ENCODE measurements around the gene KRT40. TPM values are rescaled to one million over a fixed set of nuclear protein-coding genes. Genes with fewer than 3 reads are reported as not detected.

The KRT40 gene
- total RNA-seq, 1 experiment from 2014 or later, result not detected

DNA sequence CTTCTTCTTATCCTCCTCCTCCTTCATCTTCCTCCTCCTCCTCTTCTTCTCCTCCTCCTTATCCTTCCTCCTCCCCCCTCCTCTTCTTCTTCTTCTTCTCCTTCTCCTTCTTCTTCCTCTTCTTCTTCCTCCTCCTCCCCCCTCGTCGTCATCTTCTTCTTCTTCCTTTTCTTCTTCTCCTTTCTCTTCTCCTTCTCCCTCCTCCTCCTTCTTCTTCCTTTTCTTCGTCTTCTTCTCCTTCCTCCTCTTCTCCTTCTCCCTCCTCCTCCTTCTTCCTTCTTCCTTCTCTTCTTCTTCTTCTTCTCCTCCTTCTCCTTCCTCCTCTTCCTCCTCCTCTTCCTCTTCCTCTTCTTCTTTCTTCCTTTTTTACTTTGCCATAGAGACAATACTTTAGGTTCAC lies 41.6 kb downstream of the KRT40 start:
- in situ Hi-C loops (cut with HindIII; ENCODE audit: low pct_unique_long_range_greater_than_20kb, low sequenced_read_pairs), result no loop called here
- peaks cover 8% of the 10 kb centered on the region; the same call in 1 of the 2 replicates for H3K27me3 ChIP-seq (ENCODE audit: control insufficient read depth, insufficient read depth, low read length)
- DNase-seq (ENCODE audit: low read depth, low spot score), result no peak

DNA sequence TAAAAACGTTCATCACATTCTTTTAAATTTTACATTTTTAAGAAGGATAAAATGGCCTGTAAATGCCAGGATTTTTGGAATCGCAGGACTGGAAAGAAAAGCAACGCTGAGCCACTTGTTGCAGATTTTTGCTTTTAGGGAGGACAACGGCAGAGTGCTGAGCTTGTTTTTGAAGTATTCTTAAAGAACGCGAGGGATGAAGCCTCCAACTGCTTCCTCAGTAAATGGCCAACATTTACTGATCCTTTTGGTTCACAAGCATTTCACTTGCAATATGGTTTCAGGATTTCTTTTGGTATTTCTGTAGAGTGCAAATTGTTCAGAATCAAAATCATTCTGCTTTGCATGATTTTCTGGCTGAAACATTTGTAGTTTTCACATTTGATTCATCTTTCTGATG lies 43.9 kb downstream of the KRT40 start:
- ChIA-PET POLR2A (no interaction called here), CTCF (no interaction called here)
- no TSS peak for BruUV-seq (replicated peaks)
- in situ Hi-C loops (cut with HindIII; ENCODE audit: low pct_unique_long_range_greater_than_20kb, low sequenced_read_pairs) (no loop called here), intact Hi-C loops (cut with micrococcal nuclease; ENCODE audit: unreplicated experiment) (no loop called here)
- DNase-seq (ENCODE audit: low read depth, low spot score), result no peak
- no peak overlapping the region for H3K27ac ChIP-seq (ENCODE audit: low read length)
- H3K27me3 ChIP-seq (ENCODE audit: control insufficient read depth, insufficient read depth, low read length), result peaks cover under 1% of the 10 kb centered on the region; the same call in 1 of the 2 replicates
- no peaks in the 10 kb centered on the region for H3K4me1 ChIP-seq (ENCODE audit: control insufficient read depth, insufficient read depth, low read length)
- H3K36me3 ChIP-seq (ENCODE audit: control insufficient read depth, insufficient read depth, low read length), result no peaks in the 10 kb centered on the region
- no peaks in the 10 kb centered on the region for H3K9me3 ChIP-seq (ENCODE audit: control insufficient read depth, insufficient read depth, low read depth, low read length)
- TF ChIP-seq POLR2AphosphoS5 (IDR thresholded peaks at IDR 0.05; ENCODE audit: low read depth, low read length) (no peak), SIN3A (IDR thresholded peaks at IDR 0.05; ENCODE audit: borderline replicate concordance, insufficient read depth, low read depth, low read length) (no peak), TCF7L2 (IDR thresholded peaks at IDR 0.05; ENCODE audit: low read depth, low read length) (no peak)
- TF ChIP-seq, protein P1, sequence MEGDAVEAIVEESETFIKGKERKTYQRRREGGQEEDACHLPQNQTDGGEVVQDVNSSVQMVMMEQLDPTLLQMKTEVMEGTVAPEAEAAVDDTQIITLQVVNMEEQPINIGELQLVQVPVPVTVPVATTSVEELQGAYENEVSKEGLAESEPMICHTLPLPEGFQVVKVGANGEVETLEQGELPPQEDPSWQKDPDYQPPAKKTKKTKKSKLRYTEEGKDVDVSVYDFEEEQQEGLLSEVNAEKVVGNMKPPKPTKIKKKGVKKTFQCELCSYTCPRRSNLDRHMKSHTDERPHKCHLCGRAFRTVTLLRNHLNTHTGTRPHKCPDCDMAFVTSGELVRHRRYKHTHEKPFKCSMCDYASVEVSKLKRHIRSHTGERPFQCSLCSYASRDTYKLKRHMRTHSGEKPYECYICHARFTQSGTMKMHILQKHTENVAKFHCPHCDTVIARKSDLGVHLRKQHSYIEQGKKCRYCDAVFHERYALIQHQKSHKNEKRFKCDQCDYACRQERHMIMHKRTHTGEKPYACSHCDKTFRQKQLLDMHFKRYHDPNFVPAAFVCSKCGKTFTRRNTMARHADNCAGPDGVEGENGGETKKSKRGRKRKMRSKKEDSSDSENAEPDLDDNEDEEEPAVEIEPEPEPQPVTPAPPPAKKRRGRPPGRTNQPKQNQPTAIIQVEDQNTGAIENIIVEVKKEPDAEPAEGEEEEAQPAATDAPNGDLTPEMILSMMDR (IDR thresholded peaks at IDR 0.05), result no peak
- TF ChIP-seq, protein P2, sequence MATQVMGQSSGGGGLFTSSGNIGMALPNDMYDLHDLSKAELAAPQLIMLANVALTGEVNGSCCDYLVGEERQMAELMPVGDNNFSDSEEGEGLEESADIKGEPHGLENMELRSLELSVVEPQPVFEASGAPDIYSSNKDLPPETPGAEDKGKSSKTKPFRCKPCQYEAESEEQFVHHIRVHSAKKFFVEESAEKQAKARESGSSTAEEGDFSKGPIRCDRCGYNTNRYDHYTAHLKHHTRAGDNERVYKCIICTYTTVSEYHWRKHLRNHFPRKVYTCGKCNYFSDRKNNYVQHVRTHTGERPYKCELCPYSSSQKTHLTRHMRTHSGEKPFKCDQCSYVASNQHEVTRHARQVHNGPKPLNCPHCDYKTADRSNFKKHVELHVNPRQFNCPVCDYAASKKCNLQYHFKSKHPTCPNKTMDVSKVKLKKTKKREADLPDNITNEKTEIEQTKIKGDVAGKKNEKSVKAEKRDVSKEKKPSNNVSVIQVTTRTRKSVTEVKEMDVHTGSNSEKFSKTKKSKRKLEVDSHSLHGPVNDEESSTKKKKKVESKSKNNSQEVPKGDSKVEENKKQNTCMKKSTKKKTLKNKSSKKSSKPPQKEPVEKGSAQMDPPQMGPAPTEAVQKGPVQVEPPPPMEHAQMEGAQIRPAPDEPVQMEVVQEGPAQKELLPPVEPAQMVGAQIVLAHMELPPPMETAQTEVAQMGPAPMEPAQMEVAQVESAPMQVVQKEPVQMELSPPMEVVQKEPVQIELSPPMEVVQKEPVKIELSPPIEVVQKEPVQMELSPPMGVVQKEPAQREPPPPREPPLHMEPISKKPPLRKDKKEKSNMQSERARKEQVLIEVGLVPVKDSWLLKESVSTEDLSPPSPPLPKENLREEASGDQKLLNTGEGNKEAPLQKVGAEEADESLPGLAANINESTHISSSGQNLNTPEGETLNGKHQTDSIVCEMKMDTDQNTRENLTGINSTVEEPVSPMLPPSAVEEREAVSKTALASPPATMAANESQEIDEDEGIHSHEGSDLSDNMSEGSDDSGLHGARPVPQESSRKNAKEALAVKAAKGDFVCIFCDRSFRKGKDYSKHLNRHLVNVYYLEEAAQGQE (IDR thresholded peaks at IDR 0.05; ENCODE audit: insufficient read depth in 1 of 2, low read depth in 2 of 2, low read length in 1 of 2), result no peak
- H3K4me3 ChIP-seq (ENCODE audit: low read depth in 2 of 2, low read length in 2 of 2), result no peak overlapping the region
- ATAC-seq, result no peak

More for the DNA sequence above, 41.6 kb downstream of the KRT40 start:
- intact Hi-C loops (cut with micrococcal nuclease; ENCODE audit: unreplicated experiment), result no loop called here
- ChIA-PET CTCF (no interaction called here), POLR2A (no interaction called here)
- Histone ChIP-seq H3K27ac (ENCODE audit: low read length) (no peak overlapping the region), H3K36me3 (ENCODE audit: control insufficient read depth, insufficient read depth, low read length) (no peaks in the 10 kb centered on the region), H3K9me3 (ENCODE audit: control insufficient read depth, insufficient read depth, low read depth, low read length) (no peaks in the 10 kb centered on the region), H3K4me1 (ENCODE audit: control insufficient read depth, insufficient read depth, low read length) (no peaks in the 10 kb centered on the region), H3K4me3 (ENCODE audit: low read depth in 2 of 2, low read length in 2 of 2) (no peak overlapping the region)
- BruUV-seq (replicated peaks), result no TSS peak
- no peak for TF ChIP-seq POLR2AphosphoS5 (IDR thresholded peaks at IDR 0.05; ENCODE audit: low read depth, low read length)
- no peak for TF ChIP-seq TCF7L2 (IDR thresholded peaks at IDR 0.05; ENCODE audit: low read depth, low read length)
- no peak for TF ChIP-seq SIN3A (IDR thresholded peaks at IDR 0.05; ENCODE audit: borderline replicate concordance, insufficient read depth, low read depth, low read length)
- TF ChIP-seq, protein P2 (IDR thresholded peaks at IDR 0.05; ENCODE audit: insufficient read depth in 1 of 2, low read depth in 2 of 2, low read length in 1 of 2), result no peak
- TF ChIP-seq, protein P1 (IDR thresholded peaks at IDR 0.05), result no peak
- ATAC-seq, result no peak
